Calu3 (cell line): ENCODE data around the gene LRRTM2. TPM values are rescaled to one million over a fixed set of nuclear protein-coding genes. Genes with fewer than 3 reads are reported as not detected.
A peak's percentile ranks its signal among the peaks of the same experiment; 100 is the strongest.
"Not testable (repeated sequence)": the region's sequence is repeated elsewhere in the genome, so short reads cannot be mapped to it uniquely, and the experiment has no call there.

Source experiments
- Bru-seq: library from RNA; stranded (reverse); fragments of 400-500 nt; gene quantifications from one replicate; lab custom pipeline; 2021; lab: Mats Ljungman, UMichigan
- BruChase-seq, 2 experiments: library from RNA; stranded (reverse); fragments of 400-500 nt; gene quantifications; one replicate each; lab custom pipeline; 2021; lab: Mats Ljungman, UMichigan
- BruUV-seq: library from RNA; stranded (reverse); fragments of 400-500 nt; replicated peaks from 2 replicates; lab custom pipeline; 2021; lab: Mats Ljungman, UMichigan
- CTCF ChIA-PET: fragments of 300-600 bp; sonication (Branson Sonifier 250); formaldehyde crosslinking; loops from one replicate; lab custom pipeline; 2022; ENCODE audit warnings: antibody characterized with exemption; lab: Charles Lee
- DNase-seq: peaks from one replicate; pipeline ENCODE4 v3.0.0; 2022
- H3K27ac Mint-ChIP-seq: one replicate; pipeline ENCODE4 v1.8.0; 2022; ENCODE audit warnings: mixed read lengths; ENCODE audit not compliant: unreplicated experiment
- H3K27me3 Mint-ChIP-seq: one replicate; pipeline ENCODE4 v1.8.0; 2022; ENCODE audit warnings: mixed read lengths; ENCODE audit not compliant: unreplicated experiment
- H3K36me3 Mint-ChIP-seq: one replicate; pipeline ENCODE4 v1.8.0; 2022; ENCODE audit warnings: mild to moderate bottlenecking, moderate library complexity, mixed read lengths; ENCODE audit not compliant: insufficient read depth, unreplicated experiment
- H3K4me1 Mint-ChIP-seq: one replicate; pipeline ENCODE4 v1.8.0; 2022; ENCODE audit warnings: mild to moderate bottlenecking, low read depth, mixed read lengths; ENCODE audit not compliant: unreplicated experiment
- H3K4me3 Mint-ChIP-seq: one replicate; pipeline ENCODE4 v1.8.0; 2022; ENCODE audit warnings: mild to moderate bottlenecking, low read depth, moderate library complexity, mixed read lengths; ENCODE audit not compliant: unreplicated experiment
- H3K9me3 Mint-ChIP-seq: one replicate; pipeline ENCODE4 v1.8.0; 2022; ENCODE audit warnings: low read depth, mixed read lengths; ENCODE audit not compliant: unreplicated experiment
- CTCF ChIP-seq: fragments of 200-600 bp; IDR thresholded peaks from one replicate; pipeline ENCODE4 v1.8.0; 2022; ENCODE audit warnings: antibody characterized with exemption; ENCODE audit not compliant: unreplicated experiment
- intact Hi-C: fragments of 100-400 bp; cut with micrococcal nuclease; formaldehyde crosslinking; loops from one replicate; pipeline ENCODE4 v1.10.0; 2022; ENCODE audit not compliant: unreplicated experiment
- long read RNA-seq: library from polyadenylated mRNA; stranded (forward); transcript quantifications from one replicate; pipeline ENCODE4 v2.0.0, GENCODE V29; 2022
- total RNA-seq: library from RNA; stranded (reverse); gene quantifications from 2 replicates; pipeline ENCODE4 v1.2.3, GENCODE V29; 2022

LRRTM2 gene
- total RNA-seq (not detected in 2 replicates), Bru-seq, nascent RNA (percentile 13 among the genes with signal in this experiment), BruChase-seq, experiment 1, labeled RNA remaining after a 6-hour chase (percentile 13 among the genes with signal in this experiment), BruChase-seq, experiment 2, labeled RNA remaining after a 2-hour chase (percentile 10 among the genes with signal in this experiment)
- long read RNA-seq = 0 reads

GRCh38 chr5:138874771-138875551, at the start of gene LRRTM2:
LRRTM2 (minus strand) TSS chr5:138875335; CDS start chr5:138874911, 424 bp downstream.
- DNase-seq = no peak
- Mint-ChIP-seq H3K9me3 (no peaks in the 10 kb centered on the region), H3K27ac (no peak within 1 kb of the TSS), H3K4me1 (peaks cover 35% of the 10 kb centered on the region), H3K36me3 (peaks cover 35% of the 10 kb centered on the region), H3K4me3 (no peak within 1 kb of the TSS), H3K27me3 (no peaks in the 10 kb centered on the region)
- TF ChIP-seq CTCF = no peak
- intact Hi-C loops = no loop called here
- BruUV-seq = no TSS peak
- CTCF ChIA-PET = no interaction called here

- Mint-ChIP-seq H3K4me1 (peaks cover 16% of the 10 kb centered on the region), H3K27ac (no peak overlapping the region), H3K27me3 (no peaks in the 10 kb centered on the region), H3K9me3 (no peaks in the 10 kb centered on the region), H3K36me3 (peaks cover 83% of the 10 kb centered on the region), H3K4me3 (no peak overlapping the region)
- no peak for DNase-seq
- no TSS peak for BruUV-seq
- intact Hi-C loops = loop anchor here (10.0 kb wide), 1 partner anchor 212 kb away; no protein-coding TSS in a partner anchor
- no peak for TF ChIP-seq CTCF
- CTCF ChIA-PET = interaction anchor here (0.6 kb wide), 1 partner anchor 293 kb away, joined by 3 read pairs; no protein-coding TSS in a partner anchor
Observed at GRCh38 chr5:138922494-138922893, 47.4 kb upstream of the LRRTM2 start.

GRCh38 chr5:138921362-138921761, 46.2 kb upstream of the LRRTM2 start:
- not testable (repeated sequence) for H3K9me3 Mint-ChIP-seq, H3K4me3 Mint-ChIP-seq, DNase-seq, BruUV-seq, H3K4me1 Mint-ChIP-seq, H3K27me3 Mint-ChIP-seq, H3K27ac Mint-ChIP-seq
- H3K36me3 Mint-ChIP-seq = peaks cover 74% of the 10 kb centered on the region
- intact Hi-C loops = loop anchor here (10.0 kb wide), 1 partner anchor 213 kb away; no protein-coding TSS in a partner anchor
- CTCF ChIA-PET = interaction anchor here (0.7 kb wide), 1 partner anchor 21 kb away, joined by 5 read pairs; no protein-coding TSS in a partner anchor

- Mint-ChIP-seq H3K27ac (no peak overlapping the region), H3K4me3 (no peak overlapping the region), H3K36me3 (peaks cover 74% of the 10 kb centered on the region), H3K9me3 (no peaks in the 10 kb centered on the region), H3K27me3 (no peaks in the 10 kb centered on the region), H3K4me1 (no peaks in the 10 kb centered on the region)
- CTCF ChIA-PET = interaction anchor here (0.6 to 0.7 kb wide), 2 partner anchors 146 to 198 kb away, joined by 5 to 7 read pairs; no protein-coding TSS in a partner anchor
- intact Hi-C loops = loop anchor here (10.0 kb wide), 1 partner anchor 215 kb away; no protein-coding TSS in a partner anchor
- no peak for TF ChIP-seq CTCF
- no peak for DNase-seq
- BruUV-seq = no TSS peak
Observed at GRCh38 chr5:138920181-138920580, 45.0 kb upstream of the LRRTM2 start.
